Psoas muscle (tissue), 8 donors: ENCODE data around the gene SIGMAR1. TPM values are rescaled to one million over a fixed set of nuclear protein-coding genes. Genes with fewer than 3 reads are reported as not detected.

ENCODE experiments used
- ATAC-seq, 4 donors: fragments of 200-7000 bp; cut with Tn5 transposase; one replicate each; pipeline ENCODE4 v1.9.1; 2020; ENCODE audit warnings: moderate library complexity in 3 of 4, mild to moderate bottlenecking in 2 of 4
- DNase-seq, 2 donors: peaks; one replicate each; pipeline ENCODE4 v3.0.0-alpha.2; 2020
- H3K27ac ChIP-seq: fragments of 200-600 bp; one replicate; pipeline ENCODE4 v1.8.0; 2022
- H3K27me3 ChIP-seq, 3 donors: fragments of 200-600 bp in 1 of 3; one replicate each; pipeline versions ENCODE4 v1.6.1 to v1.8.0; 2013 to 2022; ENCODE audit warnings: low read length in 2 of 3, mild to moderate bottlenecking in 2 of 3, moderate library complexity in 1 of 3; ENCODE audit not compliant: insufficient read depth in 3 of 3
- H3K36me3 ChIP-seq, 2 donors: fragments of 200-600 bp in 1 of 2; one replicate each; pipeline versions ENCODE4 v1.6.1 to v1.8.0; 2013 to 2022; ENCODE audit warnings: low read depth in 1 of 2, mild to moderate bottlenecking in 1 of 2, moderate library complexity in 1 of 2; ENCODE audit not compliant: insufficient read depth in 1 of 2
- H3K4me1 ChIP-seq: fragments of 200-600 bp; one replicate; pipeline ENCODE4 v1.8.0; 2022
- H3K4me3 ChIP-seq: fragments of 200-600 bp; one replicate; pipeline ENCODE4 v1.8.0; 2022; ENCODE audit warnings: mild to moderate bottlenecking
- H3K9me3 ChIP-seq: fragments of 200-600 bp; one replicate; pipeline ENCODE4 v1.8.0; 2022
- WGBS, 3 donors: extraction: QIAGEN DNeasy Blood & Tissue Kit; methylation state at CpG; one replicate each; pipeline versions ENCODE4 v1.1.6 to v1.1.7; 2013; 5-methylcytosine and 5-hydroxymethylcytosine counted together
- intact Hi-C, 2 donors: fragments of 100-400 bp; cut with DNase I; formaldehyde crosslinking; loops; one replicate each; pipeline versions ENCODE4 v1.11.0 to v1.14.2; 2022
- polyA plus RNA-seq, 3 donors: library from polyadenylated mRNA; stranded (reverse); fragments of 200-250 nt; gene quantifications; one replicate each; pipeline ENCODE4 v1.2.3, GENCODE V29; 2013
- total RNA-seq, 4 donors: library from RNA; stranded (reverse); fragmentation: NEBNext Ultra II Directional in 2 of 4; extraction: Animal tissue kit (Norgen Biotek cat#: 25700) in 2 of 4; gene quantifications; one replicate each; pipeline versions ENCODE4 v1.2.1 to v1.2.4, GENCODE V29; 2021 to 2023
- TF ChIP-seq, protein P1 (sequence below): fragments of 200-600 bp; IDR thresholded peaks from one replicate; pipeline ENCODE4 v1.8.0; 2022; ENCODE audit warnings: antibody characterized with exemption
- donor health status: healthy with polysubstance abuse.
- donor health status: DM: no; HTN: no; CAD: no; lungs with moderate emphysema.
- donor health status: Bipolar disorder and iron deficiency.
- donor health status: healthy.
- donor health status: DM: yes; HTN: yes; CAD: no.
- donor health status: DM: no; HTN: no; CAD: no.
- donor health status: DM: no; HTN: no; CAD: no.
- donor health status: DM: yes; HTN: yes; CAD: no.

Gene SIGMAR1
- total and polyA plus RNA-seq, 7 donors: 13.0 to 50.1 (median 14.1) TPM

DNA sequence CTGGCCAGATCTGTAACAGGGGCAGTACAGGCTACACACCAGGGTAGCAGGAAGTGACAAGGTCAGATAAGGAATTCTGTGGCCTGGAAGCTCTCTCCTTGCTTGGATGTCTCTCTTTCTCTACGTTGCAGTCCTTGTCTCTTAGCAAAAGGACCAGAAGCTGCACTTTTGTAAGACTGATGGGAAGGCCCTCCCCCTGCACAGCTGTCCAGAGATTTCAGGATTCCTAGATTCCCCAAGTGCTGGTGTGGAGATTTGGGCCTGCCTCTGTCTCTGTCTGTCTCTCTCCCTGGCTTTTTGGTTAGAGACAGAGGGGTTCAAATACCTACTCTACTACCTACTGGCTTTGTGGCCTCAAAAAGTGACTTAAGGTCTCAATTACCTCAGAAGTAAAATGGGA lies 38.0 kb downstream of the SIGMAR1 start:
- Histone ChIP-seq H3K27me3 (no peaks in the 10 kb centered on the region), H3K9me3 (no peaks in the 10 kb centered on the region), H3K36me3 (no peaks in the 10 kb centered on the region), H3K4me3 (no peak overlapping the region), H3K4me1 (peaks cover 32% of the 10 kb centered on the region), H3K27ac (no peak overlapping the region)
- DNase-seq: no peak
- no peak for ATAC-seq
- TF ChIP-seq, protein P1, sequence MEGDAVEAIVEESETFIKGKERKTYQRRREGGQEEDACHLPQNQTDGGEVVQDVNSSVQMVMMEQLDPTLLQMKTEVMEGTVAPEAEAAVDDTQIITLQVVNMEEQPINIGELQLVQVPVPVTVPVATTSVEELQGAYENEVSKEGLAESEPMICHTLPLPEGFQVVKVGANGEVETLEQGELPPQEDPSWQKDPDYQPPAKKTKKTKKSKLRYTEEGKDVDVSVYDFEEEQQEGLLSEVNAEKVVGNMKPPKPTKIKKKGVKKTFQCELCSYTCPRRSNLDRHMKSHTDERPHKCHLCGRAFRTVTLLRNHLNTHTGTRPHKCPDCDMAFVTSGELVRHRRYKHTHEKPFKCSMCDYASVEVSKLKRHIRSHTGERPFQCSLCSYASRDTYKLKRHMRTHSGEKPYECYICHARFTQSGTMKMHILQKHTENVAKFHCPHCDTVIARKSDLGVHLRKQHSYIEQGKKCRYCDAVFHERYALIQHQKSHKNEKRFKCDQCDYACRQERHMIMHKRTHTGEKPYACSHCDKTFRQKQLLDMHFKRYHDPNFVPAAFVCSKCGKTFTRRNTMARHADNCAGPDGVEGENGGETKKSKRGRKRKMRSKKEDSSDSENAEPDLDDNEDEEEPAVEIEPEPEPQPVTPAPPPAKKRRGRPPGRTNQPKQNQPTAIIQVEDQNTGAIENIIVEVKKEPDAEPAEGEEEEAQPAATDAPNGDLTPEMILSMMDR: no peak
- WGBS, 3 donors: 27 to 57% (median 37%) methylated on average over 1 of the region's 1 CpG
- intact Hi-C loops: no loop called here

DNA sequence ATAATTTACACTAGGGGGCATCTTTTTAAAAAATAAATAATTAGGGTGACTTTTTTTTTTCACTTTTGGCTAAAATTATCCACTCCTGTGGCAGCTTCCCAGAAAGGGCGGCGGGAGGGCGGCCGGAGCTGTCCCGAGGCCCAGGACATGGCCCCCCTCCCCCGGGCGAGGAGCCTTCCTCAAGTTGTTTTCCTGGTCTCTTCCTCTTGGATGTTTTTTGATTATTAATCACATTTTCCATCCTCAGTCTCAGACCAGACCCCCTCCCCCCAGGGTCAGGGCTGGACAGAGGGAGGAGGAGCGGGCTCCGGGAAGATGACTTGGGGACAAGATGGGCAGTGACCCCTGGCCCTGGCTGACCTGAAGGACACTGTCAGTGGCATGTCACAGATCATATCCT lies 43.4 kb downstream of the SIGMAR1 start:
- no peaks in the 10 kb centered on the region for H3K9me3 ChIP-seq
- H3K36me3 ChIP-seq: no peaks in the 10 kb centered on the region
- intact Hi-C loops: loop anchor here in 1 of 2 donors (5.0 kb wide), 1 partner anchor 262 kb away; no protein-coding TSS in a partner anchor
- peak; percentile 41 to 76 for DNase-seq
- H3K27ac ChIP-seq: peak overlapping the region; percentile 47
- no peaks in the 10 kb centered on the region for H3K27me3 ChIP-seq
- WGBS, 3 donors: 37 to 54% (median 39%) methylated on average over 9 of the region's 9 CpGs
- no peak overlapping the region for H3K4me3 ChIP-seq
- ATAC-seq: no peak
- peaks cover 62% of the 10 kb centered on the region for H3K4me1 ChIP-seq
- TF ChIP-seq, protein P1: no peak

DNA sequence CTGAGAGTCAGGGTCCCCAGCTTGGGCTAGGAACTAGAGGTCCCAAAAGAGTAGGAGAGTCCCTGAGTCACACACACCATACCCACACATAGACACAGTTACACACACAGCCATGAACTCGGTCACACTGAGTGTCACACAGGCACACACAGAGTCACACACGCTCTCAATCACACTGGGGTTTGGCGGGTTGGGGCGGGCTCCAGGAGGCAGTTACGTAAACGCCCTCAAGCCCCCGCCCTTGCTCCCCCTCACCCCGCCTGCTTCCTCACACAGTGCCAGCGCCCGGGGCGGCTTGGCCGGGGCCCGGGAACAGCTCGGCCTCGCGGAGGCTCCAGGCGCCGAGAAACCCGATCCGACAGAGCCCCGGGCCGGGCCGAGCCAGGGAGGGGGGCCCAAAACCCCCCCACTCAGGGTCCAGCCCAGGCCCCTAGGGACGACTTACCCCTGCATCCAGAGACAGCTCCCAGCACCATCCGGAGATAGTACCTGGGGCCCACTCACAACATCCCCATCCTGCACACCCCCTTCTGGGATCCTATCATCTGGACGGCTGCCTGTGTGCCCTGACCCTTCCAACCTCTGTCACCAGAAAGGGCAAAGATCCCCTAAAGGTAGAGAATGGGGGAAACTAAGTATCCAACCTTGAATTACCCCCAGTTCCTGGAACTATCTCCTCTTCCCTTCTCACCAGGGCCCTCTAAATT lies 44.5 kb downstream of the SIGMAR1 start:
- WGBS, 3 donors: 2 to 8% (median 3%) methylated on average over 20 to 26 of the region's 26 CpGs
- peak overlapping the region; percentile 43 for H3K4me3 ChIP-seq
- peaks cover 62% of the 10 kb centered on the region for H3K4me1 ChIP-seq
- H3K27me3 ChIP-seq: no peaks in the 10 kb centered on the region
- H3K27ac ChIP-seq: peak overlapping the region; percentile 47
- no peaks in the 10 kb centered on the region for H3K9me3 ChIP-seq
- peak; percentile 65 to 78 (median 75) for ATAC-seq
- TF ChIP-seq, protein P1: no peak
- DNase-seq: peak; percentile 87 to 96
- intact Hi-C loops: loop anchor here in 1 of 2 donors (5.0 kb wide), 1 partner anchor 261 kb away; no protein-coding TSS in a partner anchor
- H3K36me3 ChIP-seq: no peaks in the 10 kb centered on the region

DNA sequence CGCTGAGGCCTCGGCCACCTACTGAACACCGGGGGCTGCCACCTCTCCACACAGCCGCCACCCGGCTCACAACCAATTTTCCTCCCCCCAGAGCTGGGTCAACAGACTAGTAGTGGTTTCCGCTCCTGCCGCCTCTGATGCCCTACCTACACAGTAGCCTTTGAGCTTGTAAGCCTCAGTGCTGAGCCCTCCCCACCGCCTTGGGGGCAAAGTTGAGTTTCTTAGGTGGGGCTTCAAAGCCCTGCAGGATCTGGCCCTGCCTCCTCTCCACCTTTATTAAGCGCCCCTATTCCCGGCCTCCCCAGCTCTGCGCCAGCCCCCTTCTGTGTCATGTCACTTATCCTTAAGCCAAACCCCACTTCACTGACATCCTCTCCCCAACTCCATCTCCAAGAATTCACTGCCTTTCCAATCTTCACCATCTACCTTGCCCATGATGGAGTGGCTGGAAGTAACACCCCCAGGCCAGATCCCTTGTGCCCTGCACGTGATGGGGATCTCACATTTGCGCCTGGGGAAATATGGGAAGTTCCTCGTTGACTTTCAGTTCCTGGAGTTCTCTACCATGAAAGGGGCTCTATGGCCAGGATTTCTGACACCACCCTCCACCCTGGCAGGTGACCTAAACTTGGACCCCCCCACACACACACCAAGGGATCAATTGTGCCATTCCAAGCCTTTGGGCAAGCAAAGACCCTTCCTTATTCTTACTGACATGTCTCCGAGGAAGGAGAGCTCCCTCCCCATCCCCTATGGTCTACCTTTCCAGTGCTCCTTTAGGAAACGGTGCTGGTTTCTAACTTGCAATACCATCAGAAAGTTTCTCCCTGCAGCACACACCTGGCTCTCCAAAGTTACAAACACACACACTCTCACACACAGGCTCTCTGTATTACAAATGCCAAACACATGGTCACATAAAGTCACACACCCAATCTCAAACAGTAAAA lies 45.4 kb downstream of the SIGMAR1 start:
- intact Hi-C loops: loop anchor here (1.0 to 5.0 kb wide), 3 partner anchors 44 to 260 kb away; no protein-coding TSS in a partner anchor

More for the DNA sequence above, 45.4 kb downstream of the SIGMAR1 start:
- Histone ChIP-seq H3K9me3 (no peaks in the 10 kb centered on the region), H3K36me3 (no peaks in the 10 kb centered on the region), H3K4me1 (peaks cover 58% of the 10 kb centered on the region), H3K4me3 (peak overlapping the region; percentile 43), H3K27me3 (no peaks in the 10 kb centered on the region), H3K27ac (peak overlapping the region; percentile 47)
- TF ChIP-seq, protein P1: no peak
- no peak for ATAC-seq
- WGBS, 3 donors: 36 to 42% (median 40%) methylated on average over 12 to 16 of the region's 16 CpGs
- DNase-seq: no peak
